Esophagus squamous epithelium (tissue), 4 donors: ENCODE data around the gene QKI.

Source experiments
- CTCF ChIP-seq, 6 experiments: fragments of 450-650 bp in 4 of 6; fragments of 200-600 bp in 2 of 6; sonication (generic) in 2 of 6; IDR thresholded peaks; one replicate each; pipeline ENCODE4 v1.5.1; 2016 to 2019; ENCODE audit warnings: antibody characterized with exemption in 6 of 6, mild to moderate bottlenecking in 4 of 6, moderate library complexity in 4 of 6
- POLR2A ChIP-seq, 4 donors: fragments of 450-650 bp; IDR thresholded peaks; one replicate each; pipeline ENCODE4 v1.6.1; 2017; ENCODE audit warnings: antibody characterized with exemption in 4 of 4, mild to moderate bottlenecking in 4 of 4, moderate library complexity in 3 of 4

- TF ChIP-seq POLR2A (IDR thresholded peaks at IDR 0.05) (no peak), CTCF (IDR thresholded peaks at IDR 0.05) (no peak)
These were observed 157.2 kb downstream of the QKI start for GRCh38 chr6:163571730-163572129.
